ENCODE data around the gene ANKRD55. TPM values are rescaled to one million over a fixed set of nuclear protein-coding genes. Genes with fewer than 3 reads are reported as not detected.

Gene ANKRD55
- total RNA-seq, 1 donor from 2014 or later = not detected

DNA sequence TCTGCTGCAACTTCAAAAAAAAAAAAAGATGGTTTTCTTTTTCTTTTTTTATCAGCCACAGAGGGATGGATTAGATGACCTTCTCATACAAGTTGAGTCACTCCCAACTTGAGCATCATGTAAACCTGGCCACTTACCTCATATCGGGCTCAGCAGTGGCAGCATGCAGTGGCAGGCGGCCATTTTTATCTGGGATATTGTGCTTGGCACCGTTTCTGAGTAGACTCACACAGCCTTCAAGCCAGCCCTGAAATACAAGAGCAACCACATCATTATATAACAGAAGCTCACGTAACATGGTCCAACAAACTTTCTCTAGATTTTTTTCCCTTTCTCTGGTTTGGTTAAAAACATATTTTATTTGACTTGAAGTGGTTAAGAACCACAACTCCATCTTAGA, 62.6 kb downstream of the ANKRD55 start:
- DNase-seq (ENCODE audit: extremely low spot score, unreplicated experiment) = no peak
- no peaks in the 10 kb centered on the region for H3K27me3 Mint-ChIP-seq
- no peaks in the 10 kb centered on the region for H3K9me3 Mint-ChIP-seq
- peaks cover 4% of the 10 kb centered on the region for H3K4me1 Mint-ChIP-seq (ENCODE audit: unreplicated experiment)
- TF ChIP-seq, protein P1, sequence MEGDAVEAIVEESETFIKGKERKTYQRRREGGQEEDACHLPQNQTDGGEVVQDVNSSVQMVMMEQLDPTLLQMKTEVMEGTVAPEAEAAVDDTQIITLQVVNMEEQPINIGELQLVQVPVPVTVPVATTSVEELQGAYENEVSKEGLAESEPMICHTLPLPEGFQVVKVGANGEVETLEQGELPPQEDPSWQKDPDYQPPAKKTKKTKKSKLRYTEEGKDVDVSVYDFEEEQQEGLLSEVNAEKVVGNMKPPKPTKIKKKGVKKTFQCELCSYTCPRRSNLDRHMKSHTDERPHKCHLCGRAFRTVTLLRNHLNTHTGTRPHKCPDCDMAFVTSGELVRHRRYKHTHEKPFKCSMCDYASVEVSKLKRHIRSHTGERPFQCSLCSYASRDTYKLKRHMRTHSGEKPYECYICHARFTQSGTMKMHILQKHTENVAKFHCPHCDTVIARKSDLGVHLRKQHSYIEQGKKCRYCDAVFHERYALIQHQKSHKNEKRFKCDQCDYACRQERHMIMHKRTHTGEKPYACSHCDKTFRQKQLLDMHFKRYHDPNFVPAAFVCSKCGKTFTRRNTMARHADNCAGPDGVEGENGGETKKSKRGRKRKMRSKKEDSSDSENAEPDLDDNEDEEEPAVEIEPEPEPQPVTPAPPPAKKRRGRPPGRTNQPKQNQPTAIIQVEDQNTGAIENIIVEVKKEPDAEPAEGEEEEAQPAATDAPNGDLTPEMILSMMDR (conservative IDR thresholded peaks at IDR 0.05) = no peak
- no peak overlapping the region for H3K4me3 Mint-ChIP-seq
- no peak overlapping the region for H3K27ac Mint-ChIP-seq
- no peaks in the 10 kb centered on the region for H3K36me3 Mint-ChIP-seq

DNA sequence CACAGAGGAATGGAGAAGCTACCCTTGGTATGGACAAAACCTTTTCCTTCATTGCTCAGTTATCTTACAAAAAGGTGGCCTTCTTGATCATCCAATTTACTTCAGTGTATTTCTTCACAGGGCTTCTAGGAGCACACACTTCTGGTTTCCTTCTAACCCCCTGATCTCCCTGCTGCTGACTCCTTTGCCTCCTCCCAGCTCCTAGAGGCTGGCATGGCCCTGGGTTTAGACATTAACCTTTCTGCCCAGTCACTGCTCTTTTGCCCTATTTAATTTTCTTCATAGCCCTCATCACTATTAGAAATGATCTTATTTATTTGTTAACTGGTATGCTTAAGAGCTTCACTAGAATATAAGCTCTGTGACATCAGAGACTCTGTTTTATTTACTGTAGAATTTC, 63.2 kb downstream of the ANKRD55 start:
- no peak overlapping the region for H3K4me3 Mint-ChIP-seq
- no peak overlapping the region for H3K27ac Mint-ChIP-seq
- H3K4me1 Mint-ChIP-seq (ENCODE audit: unreplicated experiment) = peaks cover 8% of the 10 kb centered on the region
- TF ChIP-seq, protein P1 (conservative IDR thresholded peaks at IDR 0.05) = no peak
- no peaks in the 10 kb centered on the region for H3K27me3 Mint-ChIP-seq
- no peaks in the 10 kb centered on the region for H3K9me3 Mint-ChIP-seq
- no peaks in the 10 kb centered on the region for H3K36me3 Mint-ChIP-seq
- no peak for DNase-seq (ENCODE audit: extremely low spot score, unreplicated experiment)

DNA sequence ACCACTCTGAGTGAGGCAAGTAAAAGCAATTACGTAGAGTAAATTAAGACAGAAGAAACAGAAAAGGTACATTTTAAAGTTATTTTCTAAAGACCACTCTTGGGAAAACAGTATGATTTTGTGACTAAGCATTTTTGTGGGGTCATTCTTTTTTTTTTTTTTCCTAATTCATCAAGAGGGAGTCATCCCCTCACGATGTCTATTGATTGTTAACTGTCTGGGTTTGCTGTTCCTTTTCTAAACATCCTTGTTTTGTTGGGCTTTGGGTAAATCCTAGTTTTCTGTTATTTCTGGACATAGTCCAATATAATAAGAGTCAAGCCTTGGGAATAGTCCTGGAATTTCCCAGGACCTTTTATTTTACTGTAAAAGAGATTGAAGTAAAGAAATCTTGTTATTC, 63.8 kb downstream of the ANKRD55 start:
- TF ChIP-seq, protein P1 (conservative IDR thresholded peaks at IDR 0.05) = no peak
- H3K27ac Mint-ChIP-seq = no peak overlapping the region
- no peaks in the 10 kb centered on the region for H3K9me3 Mint-ChIP-seq
- no peak overlapping the region for H3K4me3 Mint-ChIP-seq
- peaks cover 15% of the 10 kb centered on the region for H3K4me1 Mint-ChIP-seq (ENCODE audit: unreplicated experiment)
- DNase-seq (ENCODE audit: extremely low spot score, unreplicated experiment) = no peak
- H3K36me3 Mint-ChIP-seq = no peaks in the 10 kb centered on the region
- no peaks in the 10 kb centered on the region for H3K27me3 Mint-ChIP-seq

DNA sequence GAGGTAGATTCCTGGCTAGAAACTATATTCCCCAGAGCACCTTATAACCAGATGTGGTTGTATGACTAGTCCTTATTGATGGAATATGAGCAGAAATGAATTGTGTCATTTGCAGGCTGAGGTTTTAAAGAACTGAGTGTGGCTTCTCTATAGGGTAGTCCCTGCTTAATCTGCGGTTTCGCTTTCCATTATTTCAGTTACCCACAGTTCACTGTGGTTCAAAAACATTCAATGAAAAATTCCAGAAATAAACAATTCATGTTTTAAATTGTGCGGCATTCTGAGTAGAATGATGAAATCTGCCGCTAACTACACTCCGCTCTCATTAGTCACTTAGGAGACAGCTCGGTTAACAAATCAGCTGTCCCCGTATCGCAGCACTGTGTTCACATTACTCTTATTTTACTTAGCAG, 65.1 kb downstream of the ANKRD55 start:
- H3K4me1 Mint-ChIP-seq (ENCODE audit: unreplicated experiment) = peaks cover 19% of the 10 kb centered on the region
- no peaks in the 10 kb centered on the region for H3K9me3 Mint-ChIP-seq
- H3K27me3 Mint-ChIP-seq = no peaks in the 10 kb centered on the region
- no peak overlapping the region for H3K4me3 Mint-ChIP-seq
- H3K27ac Mint-ChIP-seq = no peak overlapping the region
- no peak for DNase-seq (ENCODE audit: extremely low spot score, unreplicated experiment)
- TF ChIP-seq, protein P1 (conservative IDR thresholded peaks at IDR 0.05) = no peak
- H3K36me3 Mint-ChIP-seq = no peaks in the 10 kb centered on the region

DNA sequence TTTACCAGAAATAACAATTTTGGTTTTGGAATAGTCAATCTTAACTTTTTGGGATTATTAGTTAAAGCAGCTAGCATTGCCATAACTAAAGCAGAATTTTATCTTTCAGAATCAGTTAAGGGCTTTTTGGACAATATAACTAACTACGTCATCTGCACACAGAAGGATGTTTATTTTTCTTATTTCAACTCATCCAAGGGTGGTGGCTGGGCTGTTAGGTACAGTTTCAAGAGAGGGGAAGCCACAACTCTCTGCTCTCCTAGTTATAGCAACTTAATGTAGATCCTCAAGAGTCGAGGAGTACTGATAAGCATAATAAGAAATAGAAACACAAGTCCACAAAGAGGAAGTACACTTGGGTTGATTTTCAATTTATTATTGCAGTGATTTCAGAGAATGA, 65.6 kb downstream of the ANKRD55 start:
- H3K27ac Mint-ChIP-seq = no peak overlapping the region

More for the DNA sequence above, 65.6 kb downstream of the ANKRD55 start:
- H3K4me3 Mint-ChIP-seq = no peak overlapping the region
- DNase-seq (ENCODE audit: extremely low spot score, unreplicated experiment) = no peak
- H3K27me3 Mint-ChIP-seq = no peaks in the 10 kb centered on the region
- TF ChIP-seq, protein P1 (conservative IDR thresholded peaks at IDR 0.05) = no peak
- H3K36me3 Mint-ChIP-seq = no peaks in the 10 kb centered on the region
- H3K4me1 Mint-ChIP-seq (ENCODE audit: unreplicated experiment) = peaks cover 19% of the 10 kb centered on the region
- no peaks in the 10 kb centered on the region for H3K9me3 Mint-ChIP-seq

Data from type B pancreatic cell (in vitro differentiated cells).